Measurements from ENCODE around the gene KIF4A. TPM values are rescaled to one million over a fixed set of nuclear protein-coding genes. Genes with fewer than 3 reads are reported as not detected.

KIF4A gene
- total and polyA plus RNA-seq, 2 of the 4 experiments (the other 2 are of a cell fraction) = 10.0 to 19.0 TPM

- Histone ChIP-seq H3K79me1 (ENCODE audit: low read depth in 1 of 2, low read length in 2 of 2) (peaks cover 0 to 19% of the 10 kb centered on the region in 2 experiments; a peak in 2 of 4 replicates), H3K14ac (replicated peaks; ENCODE audit: low read depth, low read length) (no peak overlapping the region), H3K9ac (ENCODE audit: low read depth, low read length) (peak overlapping the region; percentile 44; the same call in 1 of the 2 replicates), H3K27ac (ENCODE audit: insufficient read depth, low read length) (no peak overlapping the region), H3K4ac (ENCODE audit: low read depth, low read length) (no peak overlapping the region), H2AFZ (replicated peaks; ENCODE audit: low read length, poor library complexity) (peak overlapping the region; percentile 92), H4K91ac (ENCODE audit: insufficient read depth, low read depth, low read length) (no peak overlapping the region), H3K4me3 (ENCODE audit: insufficient read depth, low read depth, low read length) (no peak overlapping the region; the same call in 1 of the 2 replicates), H3K56ac (ENCODE audit: extremely low read depth, insufficient read depth, low read length) (no peak overlapping the region), H3K36me3 (ENCODE audit: control insufficient read depth, insufficient read depth, low read length) (no peaks in the 10 kb centered on the region), H2BK20ac (ENCODE audit: low read depth, low read length) (no peak overlapping the region), H4K5ac (ENCODE audit: low read depth, low read length) (no peak overlapping the region), H2BK15ac (ENCODE audit: low read depth, low read length) (no peak overlapping the region), H2BK120ac (ENCODE audit: low read depth, low read length) (no peak overlapping the region), H3K9me1 (ENCODE audit: insufficient read depth, low read length) (no peaks in the 10 kb centered on the region), H3K4me1 (ENCODE audit: control insufficient read depth, insufficient read depth, low read length) (no peaks in the 10 kb centered on the region), H2BK5ac (ENCODE audit: low read depth, low read length, poor library complexity, severe bottlenecking) (no peak overlapping the region), H3K18ac (ENCODE audit: low read depth, low read length) (no peak overlapping the region), H4K20me1 (ENCODE audit: insufficient read depth, low read length) (no peaks in the 10 kb centered on the region), H3K4me2 (ENCODE audit: low read depth, low read length) (peak overlapping the region; percentile 85), H4K8ac (ENCODE audit: low read depth in 2 of 2, low read length in 2 of 2) (peak overlapping the region in 1 of 2 experiments; percentile 35; a peak in 2 of 4 replicates), H3K9me3 (ENCODE audit: control insufficient read depth, insufficient read depth, low read length) (no peaks in the 10 kb centered on the region; the same call in 1 of the 2 replicates), H2AK5ac (ENCODE audit: low read depth, low read length) (no peak overlapping the region), H3K27me3 (ENCODE audit: control insufficient read depth, insufficient read depth, low read length) (no peaks in the 10 kb centered on the region; the same call in 1 of the 2 replicates), H2AK9ac (replicated peaks; ENCODE audit: low read depth, low read length, poor library complexity) (peak overlapping the region; percentile 22), H3K23ac (ENCODE audit: low read depth, low read length) (no peak overlapping the region)
- WGBS, 2 experiments (ENCODE audit: extremely low coverage in 2 of 2, insufficient read length in 1 of 2) = no CpG with 5 or more reads among the region's 5 CpGs
- ChIA-PET CTCF (no interaction called here), POLR2A (ENCODE audit: unreplicated experiment) (no interaction called here)
- TF ChIP-seq CHD1 (IDR thresholded peaks at IDR 0.05; ENCODE audit: low read depth, low read length) (no peak), MAZ (IDR thresholded peaks at IDR 0.05; ENCODE audit: borderline replicate concordance, low read depth, low read length) (no peak), ELK1 (IDR thresholded peaks at IDR 0.05; ENCODE audit: borderline replicate concordance, low read depth, low read length) (no peak), BHLHE40 (IDR thresholded peaks at IDR 0.05; ENCODE audit: low read depth, low read length) (no peak), POLR2A (IDR thresholded peaks at IDR 0.05; ENCODE audit: low read depth, low read length) (no peak), RCOR1 (IDR thresholded peaks at IDR 0.05; ENCODE audit: insufficient replicate concordance, low read length) (no peak), USF2 (IDR thresholded peaks at IDR 0.05; ENCODE audit: low read depth, low read length) (no peak), RFX5 (IDR thresholded peaks at IDR 0.05; ENCODE audit: low read depth, low read length) (no peak), CEBPB (IDR thresholded peaks at IDR 0.05; ENCODE audit: low read depth, low read length) (no peak), CTCF (conservative IDR thresholded peaks at IDR 0.05; ENCODE audit: low read depth, low read length) (no peak), SMC3 (IDR thresholded peaks at IDR 0.05; ENCODE audit: low read depth, low read length) (no peak), NFE2L2 (IDR thresholded peaks at IDR 0.05; ENCODE audit: low read depth, low read length) (no peak)
- ATAC-seq (ENCODE audit: low read depth) = no peak
- intact Hi-C loops (cut with micrococcal nuclease) = loop anchor here (10.0 kb wide), 1 partner anchor 512 kb away; no protein-coding TSS in a partner anchor
- dilution Hi-C loops (cut with HindIII; ENCODE audit: low sequenced_read_pairs, unreplicated experiment) = no loop called here
- in situ Hi-C loops (cut with MboI; ENCODE audit: low sequenced_read_pairs) = no loop called here
- DNase-seq = no peak
- BruUV-seq (replicated peaks) = no TSS peak
Measured at GRCh38 chrX:70453024-70453618, 163.2 kb downstream of the KIF4A start.
